Head of caudate nucleus (tissue), 42 donors: ENCODE measurements around the gene RSPH10B2.
A peak's percentile ranks its signal among the peaks of the same experiment; 100 is the strongest.
"Not testable (repeated sequence)": the region's sequence is repeated elsewhere in the genome, so short reads cannot be mapped to it uniquely, and the experiment has no call there.

Experiments used
- DNase-seq, 42 donors: peaks; one replicate each; pipeline versions ENCODE4 v3.0.0 to v3.0.0-alpha.2; 2020 to 2021; ENCODE audit warnings: mixed read lengths in 7 of 42
- intact Hi-C: fragments of 100-400 bp; cut with DNase I; formaldehyde crosslinking; loops from one replicate; pipeline ENCODE4 v1.15.0; 2022

Gene RSPH10B2

DNA sequence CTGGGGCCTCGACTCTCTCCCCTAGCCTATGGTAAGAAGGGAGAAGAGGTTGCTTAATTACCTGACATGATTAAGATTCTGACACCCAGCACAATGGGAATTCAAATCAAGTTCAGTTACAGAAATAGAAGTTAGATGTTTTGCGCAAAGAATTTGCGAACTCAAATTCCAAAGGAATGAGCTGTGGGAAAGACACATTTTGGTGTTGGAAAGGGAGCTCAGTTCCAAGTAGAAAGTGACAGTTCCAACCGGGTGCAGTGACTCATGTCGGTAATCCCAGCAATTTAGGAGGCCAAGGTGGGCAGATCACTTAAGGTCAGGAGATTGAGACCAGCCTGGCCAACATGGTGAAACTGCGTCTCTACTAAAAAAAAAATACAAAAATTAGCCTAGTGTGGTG is 76.1 kb downstream of the RSPH10B2 start:
- intact Hi-C loops, result not testable (repeated sequence)
- DNase-seq, result peak in 1 of 42 donors; percentile 15

- no peak for DNase-seq
- intact Hi-C loops, result no loop called here
Observed at GRCh38 chr7:6831018-6831725, 77.3 kb downstream of the RSPH10B2 start.

DNA sequence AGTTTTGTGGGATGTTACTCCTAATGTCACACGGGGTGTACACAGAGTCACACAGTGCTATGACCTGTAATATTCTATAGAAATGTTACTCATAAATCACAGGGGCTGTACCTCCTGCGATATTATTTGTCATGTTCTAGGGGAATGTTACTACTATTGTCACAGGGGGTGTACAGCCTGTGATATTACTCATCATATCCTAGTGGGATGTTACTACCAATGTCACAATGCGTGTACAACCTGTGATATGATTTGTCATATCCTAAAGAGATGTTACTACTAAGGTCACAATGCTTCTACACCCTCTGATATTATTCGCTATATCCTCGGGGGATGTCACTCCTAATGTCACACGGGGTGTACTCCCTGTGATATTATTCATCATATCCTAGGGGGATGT is 79.7 kb downstream of the RSPH10B2 start:
- no peak for DNase-seq
- intact Hi-C loops, result no loop called here

DNA sequence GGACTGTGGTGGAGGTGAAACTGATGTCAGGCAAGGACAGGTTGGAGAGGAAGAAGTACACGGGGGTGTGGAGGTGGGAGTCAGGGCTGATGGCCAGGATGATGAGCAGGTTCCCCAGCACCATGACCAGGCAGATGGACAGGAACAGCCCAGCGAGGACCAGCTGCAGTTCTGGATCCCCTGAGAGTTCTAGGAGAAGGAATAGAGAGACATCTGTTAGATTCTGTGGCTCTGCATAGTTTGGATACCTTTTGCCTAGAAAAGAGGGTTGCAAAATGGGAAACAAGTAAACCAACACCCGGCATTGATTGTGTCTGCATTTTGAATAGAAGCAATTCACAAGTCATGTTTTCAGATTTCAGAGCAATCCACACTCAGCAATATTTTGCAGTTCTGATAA is 81.6 kb downstream of the RSPH10B2 start:
- DNase-seq, intact Hi-C loops: not testable (repeated sequence)

GRCh38 chr7:6837081-6837480 is 83.2 kb downstream of the RSPH10B2 start:
- DNase-seq, intact Hi-C loops: not testable (repeated sequence)

DNA sequence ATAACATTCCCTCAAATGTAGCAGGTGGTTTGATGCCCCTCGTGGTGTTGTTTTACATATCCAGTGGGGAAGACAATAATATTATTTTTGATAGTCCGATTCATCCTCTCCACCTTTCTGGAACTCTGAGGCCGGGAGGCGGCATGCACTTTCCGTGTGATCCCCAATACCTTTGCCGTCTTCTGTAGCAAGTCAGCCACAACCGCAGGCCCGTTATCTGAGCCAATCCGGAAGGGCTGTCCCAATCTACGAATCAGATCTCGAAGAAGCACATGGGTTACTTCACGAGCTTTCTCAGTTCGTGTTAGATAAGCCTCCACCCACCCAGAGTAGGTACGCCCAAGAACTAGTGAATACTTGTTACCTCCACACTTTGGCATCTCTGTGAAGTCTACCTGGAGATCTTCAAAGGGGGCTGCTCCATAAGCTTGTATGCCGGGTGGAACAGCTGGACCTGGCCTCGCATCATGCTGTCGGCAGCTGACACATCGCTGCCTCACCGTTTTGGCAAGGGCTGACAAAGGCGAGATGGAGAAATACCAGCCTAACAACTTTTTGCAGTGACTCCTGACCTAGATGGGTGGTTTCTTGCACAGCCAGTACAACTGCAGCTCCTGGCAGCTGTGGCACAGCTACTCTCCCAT is 88.5 kb downstream of the RSPH10B2 start:
- DNase-seq, intact Hi-C loops: not testable (repeated sequence)

GRCh38 chr7:6843092-6843491 is 89.2 kb downstream of the RSPH10B2 start:
- intact Hi-C loops, DNase-seq: not testable (repeated sequence)

DNA sequence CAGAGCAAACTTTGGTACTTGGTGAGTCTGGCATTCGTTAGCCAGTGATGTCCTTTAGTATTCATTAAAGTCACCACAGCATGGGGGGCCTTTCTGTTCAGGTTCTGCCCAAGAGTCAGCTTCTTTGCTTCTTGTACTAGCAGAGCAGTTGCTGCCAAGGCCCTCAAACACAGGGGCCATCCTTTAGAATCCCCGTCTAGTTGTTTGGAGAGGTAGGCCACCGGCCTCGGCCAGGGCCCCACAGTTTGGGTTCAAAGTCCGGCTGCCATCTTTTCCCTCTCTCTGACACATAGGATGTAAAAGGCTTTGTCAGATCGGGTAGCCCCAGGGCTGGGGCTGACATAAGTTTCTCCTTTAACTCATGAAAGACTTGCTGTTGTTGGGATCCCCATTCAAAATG is 89.8 kb downstream of the RSPH10B2 start:
- intact Hi-C loops, DNase-seq: not testable (repeated sequence)

- DNase-seq, result not testable (repeated sequence)
Observed at GRCh38 chr7:6845971-6846449, 92.1 kb downstream of the RSPH10B2 start.

GRCh38 chr7:6847751-6848150 is 93.8 kb downstream of the RSPH10B2 start:
- intact Hi-C loops, DNase-seq: not testable (repeated sequence)

More at GRCh38 chr7:6845971-6846449, 92.1 kb downstream of the RSPH10B2 start:
- intact Hi-C loops, result not testable (repeated sequence)
